Endothelial cell of umbilical vein (primary cell): ENCODE results near the gene LMAN1L.

Experiments used
- EZH2 ChIP-seq: IDR thresholded peaks from 2 replicates; pipeline ENCODE4 v1.6.1; 2012; ENCODE audit warnings: borderline replicate concordance, low read depth, mild to moderate bottlenecking, moderate library complexity, low read length, inconsistent platforms; ENCODE audit not compliant: severe bottlenecking
- JUN ChIP-seq: IDR thresholded peaks from 2 replicates; pipeline ENCODE4 v1.6.1; 2011; ENCODE audit warnings: borderline replicate concordance, low read depth; ENCODE audit not compliant: insufficient read length, insufficient read depth
- POLR2A ChIP-seq: IDR thresholded peaks from 2 replicates; pipeline ENCODE4 v1.6.1; 2012; ENCODE audit warnings: low read depth, mild to moderate bottlenecking, control low read depth, low read length
- TF ChIP-seq, protein P1 (sequence below), 2 donors: IDR thresholded peaks; 1 replicate in 1 of 2; 2 replicates in 1 of 2; pipeline ENCODE4 v1.5.1; 2011; ENCODE audit warnings: low read length in 2 of 2, mild to moderate bottlenecking in 2 of 2, moderate library complexity in 2 of 2, control low read depth in 1 of 2, inconsistent platforms in 1 of 2, low read depth in 1 of 2; ENCODE audit not compliant: insufficient read depth in 1 of 2; ENCODE audit errors: extremely low read depth in 1 of 2
- TF ChIP-seq, protein P2 (sequence below): IDR thresholded peaks from 2 replicates; pipeline ENCODE4 v1.6.1; 2011; ENCODE audit not compliant: insufficient read depth, insufficient read length

DNA sequence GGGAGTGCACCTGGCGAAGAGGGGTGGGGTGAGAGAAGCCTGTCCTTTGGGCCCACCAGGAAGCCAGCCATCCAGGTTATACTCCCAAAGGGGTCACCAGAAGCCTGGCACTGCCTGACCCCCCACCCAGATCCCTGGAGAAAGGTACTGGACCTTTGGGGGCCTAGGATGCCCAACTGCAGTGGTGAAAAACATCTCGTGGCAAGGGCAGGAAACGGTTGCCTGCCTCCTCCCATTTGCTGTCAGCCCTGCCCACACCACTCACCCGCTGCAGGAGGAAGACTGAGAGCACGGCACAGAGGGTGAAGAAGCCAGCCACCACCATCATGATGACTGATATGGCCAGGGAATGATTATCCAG lies 32.6 kb downstream of the LMAN1L start:
- TF ChIP-seq, protein P1, sequence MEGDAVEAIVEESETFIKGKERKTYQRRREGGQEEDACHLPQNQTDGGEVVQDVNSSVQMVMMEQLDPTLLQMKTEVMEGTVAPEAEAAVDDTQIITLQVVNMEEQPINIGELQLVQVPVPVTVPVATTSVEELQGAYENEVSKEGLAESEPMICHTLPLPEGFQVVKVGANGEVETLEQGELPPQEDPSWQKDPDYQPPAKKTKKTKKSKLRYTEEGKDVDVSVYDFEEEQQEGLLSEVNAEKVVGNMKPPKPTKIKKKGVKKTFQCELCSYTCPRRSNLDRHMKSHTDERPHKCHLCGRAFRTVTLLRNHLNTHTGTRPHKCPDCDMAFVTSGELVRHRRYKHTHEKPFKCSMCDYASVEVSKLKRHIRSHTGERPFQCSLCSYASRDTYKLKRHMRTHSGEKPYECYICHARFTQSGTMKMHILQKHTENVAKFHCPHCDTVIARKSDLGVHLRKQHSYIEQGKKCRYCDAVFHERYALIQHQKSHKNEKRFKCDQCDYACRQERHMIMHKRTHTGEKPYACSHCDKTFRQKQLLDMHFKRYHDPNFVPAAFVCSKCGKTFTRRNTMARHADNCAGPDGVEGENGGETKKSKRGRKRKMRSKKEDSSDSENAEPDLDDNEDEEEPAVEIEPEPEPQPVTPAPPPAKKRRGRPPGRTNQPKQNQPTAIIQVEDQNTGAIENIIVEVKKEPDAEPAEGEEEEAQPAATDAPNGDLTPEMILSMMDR (IDR thresholded peaks at IDR 0.05; ENCODE audit: extremely low read depth in 1 of 2, insufficient read depth in 1 of 2, low read depth in 1 of 2, low read length in 2 of 2): no peak
- no peak for TF ChIP-seq EZH2
- TF ChIP-seq POLR2A: no peak
- TF ChIP-seq, protein P2, sequence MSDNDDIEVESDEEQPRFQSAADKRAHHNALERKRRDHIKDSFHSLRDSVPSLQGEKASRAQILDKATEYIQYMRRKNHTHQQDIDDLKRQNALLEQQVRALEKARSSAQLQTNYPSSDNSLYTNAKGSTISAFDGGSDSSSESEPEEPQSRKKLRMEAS: no peak
- no peak for TF ChIP-seq JUN
